Endodermal cell (in vitro differentiated cells): ENCODE measurements around the gene PYGB. TPM values are rescaled to one million over a fixed set of nuclear protein-coding genes. Genes with fewer than 3 reads are reported as not detected.

Experiments used
- DNase-seq: peaks from one replicate; pipeline ENCODE4 v3.0.0-alpha.2; 2017
- H3K27ac ChIP-seq: 2 replicates; pipeline ENCODE4 v1.5.1; 2013; ENCODE audit warnings: mild to moderate bottlenecking, low read depth, low read length, moderate library complexity
- H3K27me3 ChIP-seq: 2 replicates; pipeline ENCODE4 v1.6.1; 2013; ENCODE audit warnings: mild to moderate bottlenecking, low read length, moderate library complexity; ENCODE audit not compliant: insufficient read depth, control insufficient read depth, poor library complexity, severe bottlenecking
- H3K36me3 ChIP-seq: 2 replicates; pipeline ENCODE4 v1.7.0; 2013; ENCODE audit warnings: mild to moderate bottlenecking, low read length, moderate library complexity; ENCODE audit not compliant: control insufficient read depth, insufficient read depth
- H3K4me1 ChIP-seq: one replicate; pipeline ENCODE4 v1.7.0; 2013; ENCODE audit warnings: low read length; ENCODE audit not compliant: control insufficient read depth, insufficient read depth
- H3K4me3 ChIP-seq: 2 replicates; pipeline ENCODE4 v1.5.1; 2013; ENCODE audit warnings: mild to moderate bottlenecking, low read length, moderate library complexity
- H3K9ac ChIP-seq: 2 replicates; pipeline ENCODE4 v1.6.1; 2013; ENCODE audit warnings: mild to moderate bottlenecking, low read length, moderate library complexity; ENCODE audit not compliant: poor library complexity, severe bottlenecking; ENCODE audit errors: extremely low read depth
- H3K9me3 ChIP-seq: 2 replicates; pipeline ENCODE4 v1.6.1; 2013; ENCODE audit warnings: mild to moderate bottlenecking, low read length, moderate library complexity; ENCODE audit not compliant: control insufficient read depth
- H3K27ac Mint-ChIP-seq: 2 replicates; pipeline ENCODE4 v1.8.0; 2020; ENCODE audit warnings: mixed read lengths
- H3K27me3 Mint-ChIP-seq: 2 replicates; pipeline ENCODE4 v1.8.0; 2021; ENCODE audit warnings: mild to moderate bottlenecking, mixed read lengths; ENCODE audit not compliant: insufficient read depth
- H3K36me3 Mint-ChIP-seq: 2 replicates; pipeline ENCODE4 v1.8.0; 2020; ENCODE audit warnings: low read depth, mixed read lengths
- H3K4me1 Mint-ChIP-seq: 2 replicates; pipeline ENCODE4 v1.8.0; 2020; ENCODE audit warnings: mixed read lengths
- H3K4me3 Mint-ChIP-seq: 2 replicates; pipeline ENCODE4 v1.8.0; 2020; ENCODE audit warnings: mild to moderate bottlenecking, moderate library complexity, mixed read lengths
- H3K9me3 Mint-ChIP-seq: 2 replicates; pipeline ENCODE4 v1.8.0; 2020; ENCODE audit warnings: mild to moderate bottlenecking, mixed read lengths
- WGBS, 2 experiments: methylation state at CpG; one replicate each; pipeline versions ENCODE4 v1.1.5 to v1.1.7; 2013; ENCODE audit warnings: missing lambda C conversion rate in 2 of 2, mixed read lengths in 1 of 2; ENCODE audit not compliant: insufficient coverage in 1 of 2, insufficient read length in 1 of 2; 5-methylcytosine and 5-hydroxymethylcytosine counted together
- total RNA-seq, 2 donors: library from RNA; stranded (reverse); fragmentation: NEBNext Ultra II Directional in 1 of 2; extraction: Animal tissue kit (Norgen Biotek cat#: 25700) in 1 of 2; gene quantifications; 2 replicates in 1 of 2; 3 replicates in 1 of 2; pipeline ENCODE4 v1.2.1, GENCODE V29; 2021
- TF ChIP-seq, protein P1 (sequence below): fragments of 200-600 bp; sonication (generic); conservative IDR thresholded peaks from 2 replicates; pipeline ENCODE4 v1.5.0; 2021; ENCODE audit warnings: antibody characterized with exemption, mild to moderate bottlenecking

PYGB gene
- total RNA-seq, 2 donors from 2014 or later, result 59.3 to 66.8 TPM

DNA sequence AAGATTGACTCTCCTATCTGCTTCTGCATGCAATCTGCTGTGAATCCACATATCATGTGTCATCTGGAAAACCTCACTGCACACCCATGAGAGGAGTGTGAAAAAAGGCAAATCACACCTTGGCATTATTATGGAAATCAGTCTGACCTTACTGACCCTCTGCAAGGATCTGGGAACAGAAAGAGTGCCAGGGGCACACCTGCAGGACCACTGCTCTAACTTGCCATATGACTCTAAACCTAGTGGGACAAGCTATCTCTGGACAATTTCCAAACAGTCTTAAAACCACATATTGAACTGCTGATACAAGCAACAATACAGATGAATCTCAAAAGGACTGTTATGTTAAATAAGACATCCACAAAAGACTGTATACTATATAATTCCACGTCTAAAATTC, 92.5 kb downstream of the PYGB start:
- H3K9ac ChIP-seq, result no peak overlapping the region
- peaks cover 11% of the 10 kb centered on the region for H3K36me3 ChIP-seq
- peaks cover 25% of the 10 kb centered on the region for H3K4me1 Mint-ChIP-seq
- no peak overlapping the region for H3K27ac ChIP-seq
- H3K9me3 Mint-ChIP-seq, result peaks cover 5% of the 10 kb centered on the region
- no peak for DNase-seq
- no peaks in the 10 kb centered on the region for H3K27me3 ChIP-seq
- TF ChIP-seq, protein P1, sequence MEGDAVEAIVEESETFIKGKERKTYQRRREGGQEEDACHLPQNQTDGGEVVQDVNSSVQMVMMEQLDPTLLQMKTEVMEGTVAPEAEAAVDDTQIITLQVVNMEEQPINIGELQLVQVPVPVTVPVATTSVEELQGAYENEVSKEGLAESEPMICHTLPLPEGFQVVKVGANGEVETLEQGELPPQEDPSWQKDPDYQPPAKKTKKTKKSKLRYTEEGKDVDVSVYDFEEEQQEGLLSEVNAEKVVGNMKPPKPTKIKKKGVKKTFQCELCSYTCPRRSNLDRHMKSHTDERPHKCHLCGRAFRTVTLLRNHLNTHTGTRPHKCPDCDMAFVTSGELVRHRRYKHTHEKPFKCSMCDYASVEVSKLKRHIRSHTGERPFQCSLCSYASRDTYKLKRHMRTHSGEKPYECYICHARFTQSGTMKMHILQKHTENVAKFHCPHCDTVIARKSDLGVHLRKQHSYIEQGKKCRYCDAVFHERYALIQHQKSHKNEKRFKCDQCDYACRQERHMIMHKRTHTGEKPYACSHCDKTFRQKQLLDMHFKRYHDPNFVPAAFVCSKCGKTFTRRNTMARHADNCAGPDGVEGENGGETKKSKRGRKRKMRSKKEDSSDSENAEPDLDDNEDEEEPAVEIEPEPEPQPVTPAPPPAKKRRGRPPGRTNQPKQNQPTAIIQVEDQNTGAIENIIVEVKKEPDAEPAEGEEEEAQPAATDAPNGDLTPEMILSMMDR, result no peak
- no peak overlapping the region for H3K4me3 ChIP-seq
- peaks cover 5% of the 10 kb centered on the region for H3K9me3 ChIP-seq
- 75% methylated on average over 1 of the region's 1 CpG; no CpG with 5 or more reads in 1 of the 2 experiments for WGBS, 2 experiments
- peaks cover 20% of the 10 kb centered on the region for H3K36me3 Mint-ChIP-seq
- H3K4me3 Mint-ChIP-seq, result no peak overlapping the region
- no peak overlapping the region for H3K27ac Mint-ChIP-seq
- H3K27me3 Mint-ChIP-seq, result no peaks in the 10 kb centered on the region
- peaks cover 4% of the 10 kb centered on the region for H3K4me1 ChIP-seq

DNA sequence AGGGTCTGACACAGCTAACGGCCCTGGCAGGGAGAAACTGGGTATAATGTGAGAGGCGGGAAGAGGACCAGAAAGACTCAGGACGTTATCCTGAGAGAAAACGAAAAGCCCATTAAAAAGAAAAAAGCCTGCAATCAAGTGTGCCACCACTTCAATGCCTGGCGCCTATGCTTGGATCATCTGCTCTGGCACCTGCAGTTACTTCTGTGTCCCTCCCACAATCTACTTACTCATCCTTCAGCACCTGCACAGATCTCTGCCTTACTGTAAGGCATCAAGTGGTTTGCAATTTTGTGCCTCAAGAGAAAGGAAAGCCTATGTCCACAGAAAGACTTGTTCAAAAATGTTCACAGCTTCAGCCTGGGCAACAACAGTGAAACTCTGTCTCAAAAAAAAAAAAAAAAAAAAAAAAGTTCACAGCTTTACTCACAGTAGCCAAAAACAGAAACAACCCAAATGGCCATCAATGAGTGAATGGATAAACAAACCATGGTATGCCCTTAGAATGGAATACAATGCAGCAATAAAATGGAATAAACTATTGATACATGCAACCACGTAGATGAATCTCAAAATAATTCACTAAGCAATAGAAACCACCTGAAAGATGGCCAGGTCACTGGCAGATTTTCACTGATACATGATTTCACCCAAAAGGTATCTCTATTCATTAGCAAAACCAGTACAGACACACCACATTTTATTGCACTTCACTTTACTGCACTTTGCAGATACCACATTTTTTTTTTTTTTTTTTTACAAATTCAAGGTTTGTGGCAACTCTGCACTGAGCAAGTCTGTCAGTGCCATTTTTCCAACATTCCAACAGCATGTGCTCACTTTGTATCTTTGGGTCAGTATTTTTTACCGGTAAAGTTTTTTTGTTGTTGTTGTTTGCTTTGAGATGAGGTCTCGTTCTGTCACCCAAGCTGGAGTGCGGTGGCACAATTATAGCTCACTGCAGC, 94.1 kb downstream of the PYGB start:
- peaks cover 12% of the 10 kb centered on the region for H3K36me3 Mint-ChIP-seq
- H3K9me3 Mint-ChIP-seq, result no peaks in the 10 kb centered on the region
- H3K27me3 ChIP-seq, result no peaks in the 10 kb centered on the region
- H3K4me3 ChIP-seq, result no peak overlapping the region
- peaks cover 4% of the 10 kb centered on the region for H3K4me1 ChIP-seq
- no peak overlapping the region for H3K4me3 Mint-ChIP-seq
- 96 to 97% methylated on average over 6 to 9 of the region's 9 CpGs for WGBS, 2 experiments
- no peak overlapping the region for H3K9ac ChIP-seq
- peaks cover 25% of the 10 kb centered on the region for H3K4me1 Mint-ChIP-seq
- no peak for DNase-seq
- peaks cover 8% of the 10 kb centered on the region for H3K36me3 ChIP-seq
- H3K27ac ChIP-seq, result no peak overlapping the region
- H3K27ac Mint-ChIP-seq, result no peak overlapping the region
- H3K27me3 Mint-ChIP-seq, result no peaks in the 10 kb centered on the region
- H3K9me3 ChIP-seq, result no peaks in the 10 kb centered on the region
- TF ChIP-seq, protein P1, result no peak

DNA sequence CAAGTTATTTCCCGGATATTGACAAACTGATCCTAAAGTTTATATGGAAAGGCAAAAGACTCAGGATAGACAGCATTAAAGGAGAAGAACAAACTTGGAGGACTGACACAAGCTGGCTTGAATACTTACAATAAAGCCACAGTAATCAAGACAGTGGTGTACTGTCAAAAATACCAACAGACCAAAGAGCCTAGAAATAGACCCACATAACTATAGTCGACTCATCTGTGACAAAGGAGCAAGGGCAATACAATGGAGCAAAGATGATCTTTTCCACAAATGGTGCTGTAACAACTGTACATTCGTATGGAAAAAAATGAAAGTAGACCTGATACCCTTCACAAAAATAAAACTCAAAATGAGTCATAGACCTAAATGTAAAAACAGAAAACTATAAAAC, 96.7 kb downstream of the PYGB start:
- no peak overlapping the region for H3K27ac ChIP-seq
- no peak for DNase-seq
- no peak overlapping the region for H3K4me3 Mint-ChIP-seq
- H3K9me3 Mint-ChIP-seq, result peaks cover 3% of the 10 kb centered on the region
- no peak overlapping the region for H3K9ac ChIP-seq
- peaks cover 1% of the 10 kb centered on the region for H3K4me1 ChIP-seq
- TF ChIP-seq, protein P1, result no peak
- no peaks in the 10 kb centered on the region for H3K36me3 ChIP-seq
- no peak overlapping the region for H3K4me3 ChIP-seq
- WGBS, 2 experiments, result 80 to 89% methylated on average over 1 to 3 of the region's 3 CpGs
- H3K27me3 Mint-ChIP-seq, result no peaks in the 10 kb centered on the region
- no peaks in the 10 kb centered on the region for H3K27me3 ChIP-seq
- H3K36me3 Mint-ChIP-seq, result peaks cover 6% of the 10 kb centered on the region
- H3K9me3 ChIP-seq, result no peaks in the 10 kb centered on the region
- H3K4me1 Mint-ChIP-seq, result peaks cover 13% of the 10 kb centered on the region
- no peak overlapping the region for H3K27ac Mint-ChIP-seq
